Uterus (tissue), 2 donors: ENCODE measurements around the gene SH2D1A.

Experiments
- CTCF ChIP-seq, 4 experiments: fragments of 200-600 bp in 2 of 4; fragments of 450-650 bp in 2 of 4; sonication (generic) in 2 of 4; IDR thresholded peaks; one replicate each; pipeline ENCODE4 v1.5.1; 2016 to 2019; ENCODE audit warnings: antibody characterized with exemption in 4 of 4, mild to moderate bottlenecking in 2 of 4, moderate library complexity in 1 of 4
- POLR2A ChIP-seq, 2 donors: fragments of 450-650 bp; IDR thresholded peaks; one replicate each; pipeline ENCODE4 v1.6.1; 2016; ENCODE audit warnings: antibody characterized with exemption in 2 of 2, mild to moderate bottlenecking in 1 of 2, moderate library complexity in 1 of 2

- TF ChIP-seq CTCF (IDR thresholded peaks at IDR 0.05) = no peak
- no peak for TF ChIP-seq POLR2A (IDR thresholded peaks at IDR 0.05)
Observed at GRCh38 chrX:124373348-124373747, 27.0 kb downstream of the SH2D1A start.
